Esophagus (tissue), 2 donors: Measurements from ENCODE around the gene GEMIN7. TPM values are rescaled to one million over a fixed set of nuclear protein-coding genes. Genes with fewer than 3 reads are reported as not detected.
"Not testable (repeated sequence)": the region's sequence is repeated elsewhere in the genome, so short reads cannot be mapped to it uniquely, and the experiment has no call there.

Experiments
- H3K27ac ChIP-seq, 2 donors: one replicate each; pipeline ENCODE4 v1.5.1; 2013; ENCODE audit warnings: low read depth in 2 of 2, mild to moderate bottlenecking in 2 of 2, inconsistent platforms in 1 of 2, low read length in 1 of 2, moderate library complexity in 1 of 2
- H3K27me3 ChIP-seq, 2 donors: one replicate each; pipeline ENCODE4 v1.6.1; 2013; ENCODE audit warnings: low read length in 2 of 2, control low read depth in 1 of 2, mild to moderate bottlenecking in 1 of 2; ENCODE audit not compliant: insufficient read depth in 2 of 2, control insufficient read depth in 1 of 2
- H3K36me3 ChIP-seq, 2 donors: one replicate each; pipeline ENCODE4 v1.6.1; 2013; ENCODE audit warnings: low read length in 1 of 2; ENCODE audit not compliant: control insufficient read depth in 2 of 2, insufficient read depth in 2 of 2
- H3K4me1 ChIP-seq, 2 donors: one replicate each; pipeline ENCODE4 v1.6.1; 2013; ENCODE audit warnings: low read length in 1 of 2; ENCODE audit not compliant: control insufficient read depth in 2 of 2, insufficient read depth in 2 of 2
- H3K4me3 ChIP-seq, 2 donors: one replicate each; pipeline ENCODE4 v1.5.1; 2013; ENCODE audit warnings: low read length in 2 of 2, mild to moderate bottlenecking in 2 of 2, low read depth in 1 of 2, moderate library complexity in 1 of 2
- H3K9me3 ChIP-seq, 2 donors: one replicate each; pipeline ENCODE4 v1.6.1; 2013; ENCODE audit warnings: mild to moderate bottlenecking in 2 of 2, low read depth in 1 of 2, low read length in 1 of 2, moderate library complexity in 1 of 2; ENCODE audit not compliant: control insufficient read depth in 2 of 2, insufficient read depth in 1 of 2
- WGBS, 2 donors: extraction: QIAGEN DNeasy Blood & Tissue Kit; methylation state at CpG; one replicate each; pipeline ENCODE4 v1.1.7; 2013; 5-methylcytosine and 5-hydroxymethylcytosine counted together
- polyA plus RNA-seq, 2 donors: library from polyadenylated mRNA; stranded (reverse); fragments of 200-250 nt; gene quantifications; one replicate each; pipeline ENCODE4 v1.2.3, GENCODE V29; 2013
- donor health status: healthy with polysubstance abuse.
- donor health status: Bipolar disorder and iron deficiency.

GEMIN7 gene
- polyA plus RNA-seq, 2 donors = 20.7 to 21.3 TPM

GRCh38 chr19:45101806-45102205 lies 22.7 kb downstream of the GEMIN7 start:
- 81 to 86% methylated on average over 8 of the region's 8 CpGs for WGBS, 2 donors
- Histone ChIP-seq H3K27ac (no peak overlapping the region), H3K36me3 (peaks cover 0 to 6% of the 10 kb centered on the region in 2 donors), H3K4me3 (no peak overlapping the region), H3K9me3 (no peaks in the 10 kb centered on the region), H3K27me3 (no peaks in the 10 kb centered on the region), H3K4me1 (peaks cover 23 to 46% of the 10 kb centered on the region in 2 donors)

- H3K4me1 ChIP-seq = peaks cover 21 to 45% of the 10 kb centered on the region in 2 donors
- WGBS, 2 donors = 94 to 95% methylated on average over 7 of the region's 7 CpGs
- H3K4me3 ChIP-seq = no peak overlapping the region
- peaks cover 0 to 6% of the 10 kb centered on the region in 2 donors for H3K36me3 ChIP-seq
- no peaks in the 10 kb centered on the region for H3K9me3 ChIP-seq
- no peak overlapping the region for H3K27ac ChIP-seq
- H3K27me3 ChIP-seq = no peaks in the 10 kb centered on the region
These were observed 23.4 kb downstream of the GEMIN7 start for GRCh38 chr19:45102481-45102880.

GRCh38 chr19:45103156-45103507 lies 24.1 kb downstream of the GEMIN7 start:
- H3K27me3 ChIP-seq = no peaks in the 10 kb centered on the region
- no peaks in the 10 kb centered on the region for H3K9me3 ChIP-seq
- 45 to 46% methylated on average over 15 of the region's 15 CpGs for WGBS, 2 donors
- no peak overlapping the region for H3K27ac ChIP-seq
- H3K36me3 ChIP-seq = peaks cover 0 to 3% of the 10 kb centered on the region in 2 donors
- H3K4me3 ChIP-seq = no peak overlapping the region
- peaks cover 15 to 39% of the 10 kb centered on the region in 2 donors for H3K4me1 ChIP-seq

GRCh38 chr19:45103508-45104319 lies 24.7 kb downstream of the GEMIN7 start:
- H3K36me3 ChIP-seq = peaks cover 0 to 3% of the 10 kb centered on the region in 2 donors
- WGBS, 2 donors = 42 to 43% methylated on average over 26 of the region's 26 CpGs
- H3K4me1 ChIP-seq = peaks cover 14 to 33% of the 10 kb centered on the region in 2 donors
- H3K27ac ChIP-seq = peak overlapping the region in 1 of 2 donors; percentile 7
- H3K27me3 ChIP-seq = no peaks in the 10 kb centered on the region
- H3K4me3 ChIP-seq = no peak overlapping the region
- no peaks in the 10 kb centered on the region for H3K9me3 ChIP-seq

GRCh38 chr19:45104658-45105349 lies 25.7 kb downstream of the GEMIN7 start:
- Histone ChIP-seq H3K9me3 (no peaks in the 10 kb centered on the region), H3K36me3 (peaks cover 0 to 5% of the 10 kb centered on the region in 2 donors), H3K27ac (no peak overlapping the region), H3K27me3 (no peaks in the 10 kb centered on the region), H3K4me3 (no peak overlapping the region), H3K4me1 (peaks cover 11 to 27% of the 10 kb centered on the region in 2 donors)
- 73 to 82% methylated on average over 16 of the region's 16 CpGs for WGBS, 2 donors

GRCh38 chr19:45106363-45106762 lies 27.3 kb downstream of the GEMIN7 start:
- H3K27ac ChIP-seq, H3K36me3 ChIP-seq, H3K4me3 ChIP-seq, H3K9me3 ChIP-seq, H3K27me3 ChIP-seq: not testable (repeated sequence)
- H3K4me1 ChIP-seq = peaks cover 12 to 24% of the 10 kb centered on the region in 2 donors
- WGBS, 2 donors = 87 to 92% methylated on average over 11 of the region's 11 CpGs

- Histone ChIP-seq H3K27me3 (no peaks in the 10 kb centered on the region), H3K9me3 (no peaks in the 10 kb centered on the region), H3K36me3 (peaks cover 0 to 5% of the 10 kb centered on the region in 2 donors), H3K4me3 (no peak overlapping the region), H3K4me1 (peaks cover 10 to 26% of the 10 kb centered on the region in 2 donors), H3K27ac (no peak overlapping the region)
- 82 to 83% methylated on average over 12 of the region's 12 CpGs for WGBS, 2 donors
These were observed 28.6 kb downstream of the GEMIN7 start for GRCh38 chr19:45107621-45108150.

- Histone ChIP-seq H3K9me3 (no peaks in the 10 kb centered on the region), H3K27me3 (no peaks in the 10 kb centered on the region), H3K4me3 (no peak overlapping the region), H3K36me3 (peaks cover 0 to 2% of the 10 kb centered on the region in 2 donors), H3K4me1 (peaks cover 7 to 19% of the 10 kb centered on the region in 2 donors), H3K27ac (no peak overlapping the region)
- WGBS, 2 donors = 74 to 81% methylated on average over 5 of the region's 5 CpGs
These were observed 31.8 kb downstream of the GEMIN7 start for GRCh38 chr19:45110851-45111266.

- 83 to 92% methylated on average over 11 of the region's 11 CpGs for WGBS, 2 donors
- H3K9me3 ChIP-seq = no peaks in the 10 kb centered on the region
- no peak overlapping the region for H3K27ac ChIP-seq
- no peaks in the 10 kb centered on the region for H3K27me3 ChIP-seq
- H3K4me1 ChIP-seq = peaks cover 7 to 29% of the 10 kb centered on the region in 2 donors
- H3K36me3 ChIP-seq = peaks cover 0 to 8% of the 10 kb centered on the region in 2 donors
- H3K4me3 ChIP-seq = no peak overlapping the region
These were observed 33.2 kb downstream of the GEMIN7 start for GRCh38 chr19:45112111-45112827.
